HG02610 (cell line): ENCODE data around the gene SAMD8.
"Not testable (repeated sequence)": the region's sequence is repeated elsewhere in the genome, so short reads cannot be mapped to it uniquely, and the experiment has no call there.

ENCODE experiments used
- ATAC-seq: cut with Tn5 transposase; IDR thresholded peaks from one replicate; pipeline ENCODE4 v1.9.1; 2021; ENCODE audit warnings: mild to moderate bottlenecking, moderate library complexity; ENCODE audit not compliant: unreplicated experiment

The SAMD8 gene

DNA sequence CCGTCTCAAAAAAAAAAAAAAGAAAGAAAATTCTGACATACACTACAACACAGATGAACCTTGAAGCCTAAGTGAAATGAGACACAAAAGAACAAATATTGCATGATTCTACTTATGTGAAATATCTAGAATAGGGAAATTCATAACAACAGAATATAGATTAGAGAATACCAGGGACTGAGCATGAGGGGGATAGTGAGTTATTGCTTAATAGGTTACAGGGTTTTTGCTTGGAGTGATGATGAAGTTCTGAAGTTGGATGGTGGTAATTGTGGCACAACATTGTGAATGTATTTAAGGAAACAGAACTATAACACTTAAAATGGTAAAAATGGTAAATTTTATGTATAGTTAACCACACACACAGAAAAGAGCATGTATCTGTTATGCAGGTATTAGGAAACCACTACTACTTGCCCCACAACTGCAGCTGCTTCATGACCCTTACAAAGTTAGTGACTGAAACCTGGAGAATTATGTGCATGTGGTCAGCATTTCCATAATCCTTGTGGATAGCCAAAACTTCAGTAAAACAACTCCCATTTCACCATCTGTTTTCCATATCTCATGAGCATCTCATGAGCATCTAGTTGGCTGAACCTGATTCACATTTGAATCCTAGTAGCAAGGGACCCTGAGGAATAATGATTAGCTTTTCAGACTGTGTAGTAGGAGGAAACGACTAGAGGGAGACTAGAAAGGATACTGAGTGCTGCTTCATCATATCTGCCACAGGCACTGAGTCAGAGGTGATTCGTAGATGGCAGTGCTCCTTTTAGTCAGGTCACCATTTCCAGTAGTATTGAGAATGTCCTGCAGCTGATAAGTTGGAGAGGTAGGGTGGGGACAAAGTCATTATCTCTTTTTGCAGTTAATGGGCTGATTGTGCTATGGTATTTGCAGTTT lies 26.3 kb downstream of the SAMD8 start:
- ATAC-seq = peak; percentile 78

DNA sequence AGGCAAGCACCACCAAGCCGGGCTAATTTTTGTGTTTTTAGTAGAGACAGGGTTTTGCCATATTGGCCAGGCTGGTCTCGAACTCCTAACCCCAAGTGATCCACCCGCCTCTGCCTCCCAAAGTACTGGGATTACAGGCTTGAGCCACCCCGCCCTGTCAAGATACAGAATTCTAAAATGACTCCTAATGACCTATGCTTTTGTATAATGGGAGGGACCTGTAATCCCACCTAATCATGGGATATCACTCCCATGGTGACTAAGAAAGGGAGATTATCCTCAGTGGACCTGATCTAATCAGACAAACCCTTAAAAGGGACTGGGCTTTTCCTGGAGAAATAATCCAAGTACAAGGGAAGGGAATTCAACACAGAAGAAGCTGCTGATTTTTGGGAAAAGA lies 28.8 kb downstream of the SAMD8 start:
- no peak for ATAC-seq

DNA sequence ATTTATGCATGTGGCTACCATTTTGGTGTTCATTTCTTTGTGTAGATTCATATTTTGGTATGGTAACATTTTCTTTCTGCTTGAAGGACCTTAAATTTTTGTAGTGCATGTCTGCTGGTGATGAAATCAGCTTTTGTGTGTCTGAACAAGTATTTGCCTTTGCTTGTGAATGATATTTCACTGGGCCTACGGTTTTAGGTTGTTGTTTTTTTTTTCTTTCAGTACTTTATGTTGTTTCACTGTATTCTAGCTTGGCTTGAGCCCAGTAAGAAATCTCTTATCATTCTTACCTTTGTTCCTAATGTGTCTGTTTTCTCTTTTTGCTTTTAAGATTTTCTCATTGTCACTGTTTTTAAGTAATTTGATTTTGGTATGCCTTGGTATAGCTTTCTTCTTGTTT lies 31.9 kb downstream of the SAMD8 start:
- ATAC-seq = no peak

DNA sequence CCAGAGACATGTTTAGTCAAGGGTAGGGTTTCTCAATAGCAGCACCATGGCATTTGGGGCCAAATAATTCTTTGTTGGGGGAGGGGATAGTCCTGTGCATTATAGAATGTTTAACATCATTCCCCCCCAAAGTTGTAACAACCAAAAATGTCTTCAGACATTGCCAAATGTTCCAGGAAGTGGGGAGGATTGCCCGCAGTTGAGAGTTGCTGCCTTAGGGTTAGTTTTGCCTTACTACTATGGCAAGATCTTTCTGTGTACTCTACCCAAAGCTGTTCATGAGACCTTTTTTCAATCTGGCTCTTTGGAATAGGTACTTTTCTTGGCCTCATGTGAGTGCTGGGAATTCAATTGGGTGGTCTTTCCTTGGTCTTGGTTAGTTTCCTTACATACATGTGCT lies 34.1 kb downstream of the SAMD8 start:
- ATAC-seq = no peak

DNA sequence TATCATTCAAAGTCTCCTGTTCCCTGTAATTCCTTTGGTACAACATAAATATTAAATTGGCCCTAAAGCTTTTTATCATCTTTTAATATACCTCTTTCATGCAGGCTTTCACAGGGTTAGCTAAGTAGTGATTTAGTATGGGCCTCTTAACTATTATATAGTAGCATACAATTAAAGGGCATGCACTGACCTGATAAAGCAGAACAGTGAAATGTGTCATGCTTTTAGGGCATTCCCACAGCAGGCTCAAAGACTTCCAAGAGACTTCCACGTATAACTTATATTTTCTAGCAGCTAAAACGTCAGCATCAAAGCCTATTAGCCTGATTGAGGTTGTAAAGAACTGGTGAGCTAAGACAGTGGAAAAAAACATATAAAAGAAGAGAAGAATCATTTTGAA lies 35.3 kb downstream of the SAMD8 start:
- ATAC-seq = no peak

DNA sequence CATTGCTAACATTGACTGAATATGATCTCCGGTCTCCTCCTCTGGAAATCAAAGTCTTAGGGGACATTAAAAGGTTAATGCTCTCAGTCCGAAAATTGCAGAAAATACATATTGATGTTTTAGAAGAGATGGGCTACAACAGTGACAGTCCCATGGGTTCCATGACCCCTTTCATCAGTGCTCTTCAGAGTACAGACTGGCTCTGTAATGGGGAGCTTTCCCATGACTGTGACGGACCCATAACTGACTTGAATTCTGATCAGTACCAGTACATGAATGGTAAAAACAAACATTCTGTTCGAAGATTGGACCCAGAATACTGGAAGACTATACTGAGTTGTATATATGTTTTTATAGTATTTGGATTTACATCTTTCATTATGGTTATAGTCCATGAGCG lies 39.2 kb downstream of the SAMD8 start:
- ATAC-seq = no peak

DNA sequence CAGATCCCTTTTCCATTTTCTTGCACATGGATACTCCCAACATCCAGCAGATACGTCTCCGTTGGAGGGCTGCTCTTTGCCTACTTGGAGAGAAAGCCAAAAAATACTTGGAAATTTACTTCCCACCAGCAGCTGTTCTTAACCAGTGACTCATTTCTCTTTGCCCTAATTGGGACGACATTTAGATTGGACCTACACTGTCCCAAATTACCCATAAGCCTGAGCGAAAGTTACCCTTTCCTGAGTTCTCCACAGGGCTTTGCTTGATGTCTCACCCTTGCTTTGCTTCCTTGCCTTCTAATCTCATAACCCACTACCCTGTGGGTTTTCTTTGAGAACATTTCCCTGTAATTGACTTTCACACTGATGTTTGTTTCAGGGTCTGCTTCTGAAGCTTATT lies 48.1 kb downstream of the SAMD8 start:
- ATAC-seq = no peak

DNA sequence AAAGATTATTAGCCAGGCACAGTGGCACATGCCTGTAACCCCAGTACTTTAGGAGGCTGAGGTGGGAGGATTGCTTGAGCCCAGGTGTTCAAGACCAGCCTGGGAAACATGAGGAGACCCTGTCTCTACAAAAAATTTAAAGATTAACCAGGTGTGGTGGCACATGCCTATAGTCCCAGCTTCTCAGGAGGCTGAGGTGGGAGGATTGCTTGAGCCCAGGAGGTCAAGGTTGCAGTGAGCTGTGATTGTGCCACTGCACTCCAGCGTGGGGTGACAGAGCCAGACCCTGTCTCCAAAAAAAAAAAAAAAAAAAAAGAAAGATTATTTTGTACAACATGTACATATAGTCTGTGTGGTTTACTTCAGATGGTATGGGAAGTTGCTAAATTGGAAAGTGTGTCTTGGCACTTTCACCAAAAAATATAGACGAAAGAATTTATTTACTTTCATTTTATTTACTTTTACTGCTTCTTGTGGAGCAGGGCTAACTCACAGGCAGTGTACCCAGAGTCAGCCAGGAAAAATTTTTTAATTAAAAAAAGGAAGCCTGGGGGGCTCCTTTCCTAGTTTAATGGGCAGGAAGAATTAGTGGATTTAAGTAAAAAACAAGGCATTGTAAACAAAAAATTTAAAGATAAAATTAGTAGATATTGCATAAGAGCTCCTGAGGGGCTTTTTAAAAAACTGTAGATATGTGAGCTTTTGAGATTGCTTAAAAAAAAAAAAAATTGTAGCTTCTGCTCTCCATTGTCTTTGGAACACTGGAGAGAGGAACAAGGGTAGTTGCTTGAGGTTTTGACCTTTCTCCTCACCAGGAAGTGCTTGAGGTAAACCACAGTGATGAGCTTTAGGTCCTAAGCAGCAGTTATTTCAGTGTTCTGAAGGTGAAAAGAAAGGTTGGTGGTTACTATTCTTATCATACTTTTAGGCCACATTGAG lies 54.5 kb downstream of the SAMD8 start:
- peak; percentile 95 for ATAC-seq

DNA sequence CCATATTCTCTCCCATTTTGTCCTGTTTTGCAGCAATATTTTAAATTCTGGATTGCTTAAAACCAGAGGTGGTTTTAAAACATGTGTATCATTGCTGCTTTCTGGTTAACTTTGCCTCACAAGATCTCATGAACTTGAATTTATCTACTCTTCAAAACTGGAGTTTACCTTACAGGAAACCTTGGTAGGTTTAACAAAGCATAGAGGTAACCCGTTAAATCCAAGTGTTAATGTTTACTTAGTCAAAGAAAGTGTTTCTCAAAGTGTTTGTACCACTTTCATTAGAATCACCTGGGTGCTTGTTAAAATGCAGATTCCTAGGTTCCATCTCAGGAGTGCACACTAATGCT lies 55.1 kb downstream of the SAMD8 start:
- ATAC-seq = peak; percentile 12

DNA sequence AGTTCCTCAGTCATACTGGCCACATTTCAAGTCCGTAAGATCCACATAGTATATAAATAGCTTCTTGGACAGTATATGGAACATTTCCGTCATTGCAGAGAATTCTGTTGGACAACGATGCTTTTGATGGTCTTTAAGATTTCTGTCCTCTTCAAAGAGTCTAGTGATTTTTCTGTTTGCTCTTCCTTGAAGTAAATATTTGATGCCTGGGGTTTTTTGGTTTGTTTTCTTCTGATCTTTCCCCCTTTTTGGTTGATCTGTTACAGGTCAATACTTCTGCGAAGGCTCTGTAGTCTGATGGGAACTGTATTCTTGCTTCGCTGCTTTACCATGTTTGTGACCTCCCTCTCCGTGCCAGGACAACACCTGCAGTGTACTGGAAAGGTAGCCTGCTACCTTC lies 56.8 kb downstream of the SAMD8 start:
- no peak for ATAC-seq

DNA sequence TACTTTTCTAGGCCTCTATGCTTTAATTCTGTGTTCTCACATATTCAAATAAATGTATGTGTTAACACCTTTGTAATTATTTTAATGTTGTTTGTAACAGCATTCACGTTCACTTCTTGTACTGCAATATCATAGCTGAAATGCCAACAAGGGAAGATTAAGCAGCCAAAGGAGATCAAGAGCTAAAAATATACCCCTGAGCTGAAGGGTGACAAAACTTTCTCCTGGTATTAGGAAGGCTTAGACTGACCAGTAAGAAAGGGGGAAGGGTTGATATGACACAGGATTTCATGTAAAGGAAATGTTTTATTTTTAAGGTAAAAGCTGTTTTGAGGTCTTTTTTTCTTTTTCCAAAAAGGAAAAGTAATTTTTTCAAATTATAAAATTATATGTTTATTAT lies 58.8 kb downstream of the SAMD8 start:
- no peak for ATAC-seq

DNA sequence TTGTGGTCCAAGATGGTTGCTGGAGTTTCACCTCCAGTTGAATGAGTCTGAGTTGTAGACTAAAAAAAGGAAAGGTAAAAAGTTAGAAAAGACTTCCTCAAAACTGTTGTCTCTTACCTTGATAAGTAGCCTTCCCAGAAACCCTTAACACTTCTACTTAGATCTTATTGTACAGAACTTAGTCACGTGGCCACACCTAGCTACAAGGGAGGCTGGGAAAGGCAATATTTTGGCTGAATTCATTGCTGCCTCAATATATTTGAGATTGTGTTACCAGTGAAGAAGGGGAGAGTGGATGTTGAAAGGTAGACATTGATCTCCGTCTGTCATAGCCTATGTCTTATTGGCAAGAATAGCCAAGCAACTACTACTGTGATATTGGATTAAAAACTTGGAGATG lies 63.6 kb downstream of the SAMD8 start:
- no peak for ATAC-seq

DNA sequence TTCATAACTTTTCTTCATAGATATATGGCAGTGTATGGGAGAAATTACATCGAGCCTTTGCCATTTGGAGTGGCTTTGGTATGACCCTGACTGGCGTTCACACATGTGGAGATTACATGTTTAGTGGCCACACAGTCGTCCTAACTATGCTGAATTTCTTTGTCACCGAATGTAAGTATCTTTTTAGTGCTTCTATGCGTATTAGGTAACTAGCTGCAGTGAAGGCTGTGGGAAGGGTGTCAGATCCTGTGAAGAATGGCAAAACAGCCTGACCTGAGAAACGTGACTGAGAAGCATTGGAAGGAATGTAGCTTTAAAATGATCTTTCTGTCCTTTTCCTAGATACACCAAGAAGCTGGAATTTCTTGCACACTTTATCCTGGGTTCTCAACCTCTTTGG lies 64.6 kb downstream of the SAMD8 start:
- ATAC-seq = no peak

DNA sequence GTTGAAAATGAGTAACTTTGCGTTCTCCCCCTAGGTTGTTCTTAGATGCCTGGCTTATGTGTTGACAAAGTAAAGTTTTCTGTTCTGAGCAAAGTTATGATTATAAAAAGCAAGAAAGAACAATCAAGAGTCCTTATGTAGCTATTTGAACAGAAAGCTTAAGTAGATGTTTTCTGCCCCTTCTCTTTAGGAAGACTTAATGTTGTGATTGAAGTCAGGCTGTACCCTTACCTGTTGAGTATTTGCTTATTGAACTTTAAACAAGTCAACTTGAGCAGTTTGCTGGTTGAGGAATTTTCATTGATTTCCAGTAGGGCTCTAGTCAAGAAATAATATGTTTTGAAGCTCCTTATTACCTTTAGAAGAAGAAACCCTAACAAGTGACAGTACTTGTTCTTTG lies 65.3 kb downstream of the SAMD8 start:
- ATAC-seq = no peak

DNA sequence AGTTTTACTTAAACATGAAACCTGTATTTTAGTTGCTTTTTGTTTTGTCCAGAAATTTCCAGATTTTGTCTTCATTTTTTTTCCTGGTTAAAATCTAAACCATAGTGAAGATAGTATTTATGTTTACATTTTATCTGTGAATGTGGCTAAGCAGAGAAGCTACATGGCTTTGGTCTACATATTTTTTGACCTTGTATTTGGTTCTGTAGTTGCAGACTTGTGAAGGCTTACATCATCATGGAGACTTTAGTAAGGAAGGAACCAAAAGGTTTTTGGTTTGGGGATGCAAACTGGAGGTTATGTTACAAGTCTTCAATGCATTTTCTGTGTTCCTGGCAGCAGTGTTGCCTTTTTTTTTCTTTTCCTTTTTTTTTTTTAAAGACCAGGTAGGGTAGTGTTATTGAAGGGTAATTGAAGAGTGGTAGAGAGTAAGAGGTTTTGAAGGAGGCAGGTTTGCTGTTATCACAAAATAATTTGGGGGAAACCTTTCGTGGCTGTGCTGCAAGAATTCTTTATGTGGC lies 68.3 kb downstream of the SAMD8 start:
- no peak for ATAC-seq

DNA sequence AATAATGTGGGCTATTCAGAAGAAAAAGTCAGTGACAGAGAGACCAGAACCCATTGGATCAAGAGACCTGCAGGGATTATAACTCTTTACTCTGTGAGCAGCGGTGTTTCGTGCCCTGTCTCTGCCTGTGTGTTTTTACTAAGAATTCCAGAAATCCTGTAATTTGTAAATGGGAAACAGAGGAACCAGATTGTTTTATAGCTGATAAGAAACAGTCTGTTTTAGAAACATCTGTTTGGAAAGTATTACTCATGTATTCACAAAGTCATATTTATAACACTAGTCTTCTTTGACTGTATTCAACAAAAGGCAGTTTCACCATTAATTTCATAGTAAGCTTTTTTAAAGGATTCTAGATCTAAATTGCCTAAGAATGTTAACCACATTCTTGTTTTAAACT lies 69.1 kb downstream of the SAMD8 start:
- ATAC-seq = no peak

DNA sequence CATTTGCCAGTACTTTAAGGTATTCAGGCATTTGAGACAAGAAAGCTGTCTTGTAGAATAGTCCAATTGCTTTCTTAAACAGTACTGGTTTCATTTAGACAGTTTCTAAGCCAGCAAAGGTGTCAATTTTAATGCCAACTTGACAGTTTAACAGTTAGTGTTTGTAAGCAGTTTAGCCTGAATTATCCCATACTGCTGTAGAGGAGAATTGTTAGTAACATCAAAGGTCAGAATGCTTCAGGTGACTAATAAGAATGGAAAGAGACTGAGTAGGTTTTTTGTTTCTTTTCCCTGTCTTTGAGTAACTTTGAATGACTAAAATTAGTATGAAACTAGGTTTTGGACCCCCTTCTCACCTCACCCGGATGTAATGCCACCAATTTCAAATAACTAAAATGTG lies 69.6 kb downstream of the SAMD8 start:
- no peak for ATAC-seq

DNA sequence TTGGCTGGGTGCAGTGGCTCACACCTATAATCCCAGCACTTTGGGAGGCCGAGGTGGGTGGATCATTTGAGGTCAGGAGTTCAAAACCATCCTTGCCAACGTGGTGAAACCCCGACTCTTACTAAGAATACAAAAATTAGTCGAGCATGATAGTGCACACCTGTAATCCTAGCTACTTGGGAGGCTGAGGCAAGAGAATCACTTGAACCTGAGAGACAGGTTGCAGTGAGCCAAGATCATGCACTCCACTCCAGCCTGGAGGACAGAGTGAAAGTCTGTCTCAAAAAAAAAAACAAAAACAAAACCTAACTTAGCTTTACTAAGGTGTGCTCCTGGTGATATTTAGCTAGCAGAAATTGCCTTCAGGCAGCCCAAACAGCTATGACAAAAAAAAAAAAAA lies 74.9 kb downstream of the SAMD8 start:
- ATAC-seq = no peak

DNA sequence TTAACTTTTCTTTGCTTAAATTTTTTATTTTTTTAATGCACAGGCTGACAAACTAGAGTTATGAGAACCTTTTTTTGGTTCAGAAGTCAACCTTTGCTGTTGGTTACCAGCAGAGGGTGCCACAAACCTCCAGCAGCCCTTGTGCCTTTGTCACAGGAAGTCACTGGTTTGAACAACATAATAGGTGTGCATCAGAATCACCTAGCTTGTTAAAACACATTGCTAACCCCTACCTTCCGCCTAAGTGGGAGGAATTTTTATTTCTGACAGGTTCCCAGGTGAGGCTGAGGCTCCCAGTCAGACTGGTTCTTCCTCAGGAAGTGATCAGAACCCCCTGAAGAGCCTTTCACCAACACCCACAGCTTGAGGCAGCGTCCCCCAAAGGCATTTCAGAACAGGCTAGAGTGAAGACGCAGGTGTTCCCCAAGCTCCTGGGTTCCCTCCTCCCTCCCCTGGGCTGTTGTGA lies 76.5 kb downstream of the SAMD8 start:
- peak; percentile 55 for ATAC-seq

DNA sequence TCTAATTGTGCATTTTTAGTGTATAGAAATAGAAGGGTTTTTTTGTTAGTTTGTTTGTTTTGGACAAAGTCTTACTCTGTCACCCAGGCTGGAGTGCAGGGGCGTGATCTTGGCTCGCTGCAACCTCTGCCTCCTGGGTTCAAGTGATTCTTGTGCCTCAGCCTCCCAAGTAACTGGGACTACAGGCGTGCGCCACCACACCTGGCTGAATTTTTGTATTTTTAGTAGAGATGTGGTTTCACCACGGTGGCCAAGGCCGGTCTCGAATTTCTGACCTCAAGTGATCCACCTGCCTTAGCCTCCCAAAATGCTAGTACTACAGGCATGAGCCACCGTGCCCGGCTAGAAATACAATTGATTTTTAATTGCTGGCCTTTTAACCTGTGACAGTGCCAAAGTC lies 77.1 kb downstream of the SAMD8 start:
- not testable (repeated sequence) for ATAC-seq

DNA sequence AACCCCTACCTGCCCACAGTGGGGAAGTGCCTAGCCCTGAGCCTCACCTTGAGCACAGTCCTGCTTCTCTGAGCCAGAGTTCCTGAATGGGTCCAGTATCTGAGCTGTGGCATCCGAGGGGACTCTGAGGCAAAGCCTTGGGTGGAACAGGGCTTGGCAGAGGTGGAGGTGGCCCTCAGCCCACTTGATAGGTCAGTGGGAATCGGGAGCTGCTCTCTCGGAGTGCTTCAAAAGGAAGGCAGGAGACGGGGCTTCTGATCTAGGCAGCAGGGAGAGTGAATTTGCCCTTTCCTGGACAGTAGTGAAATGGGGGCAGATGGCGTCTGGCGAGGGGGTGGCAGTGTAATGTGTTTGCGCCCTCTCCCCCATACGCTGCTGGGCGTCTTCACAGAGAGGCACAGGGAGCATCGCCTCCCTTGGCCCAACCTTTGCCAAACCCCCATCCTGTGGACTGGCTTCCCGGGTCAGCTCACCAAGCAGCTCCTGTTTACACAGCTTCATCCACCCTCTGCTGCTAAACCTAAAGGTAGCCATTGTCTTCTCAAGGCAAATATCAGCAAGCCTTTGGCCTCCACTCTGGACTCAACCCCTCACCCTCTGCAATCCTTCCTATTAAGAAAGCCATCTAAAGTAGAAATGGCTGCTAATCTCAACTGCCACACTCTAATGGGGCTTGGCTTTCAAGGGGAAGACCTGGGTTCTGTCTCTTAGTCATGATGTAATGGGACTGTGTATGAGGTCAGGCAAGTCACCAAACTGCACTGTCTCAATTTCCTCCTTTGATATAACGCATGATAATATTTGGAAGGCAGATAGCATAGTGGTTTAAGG lies 78.0 kb downstream of the SAMD8 start:
- ATAC-seq = no peak
